Stimulated activated CD8-positive, alpha-beta memory T cell treated with anti-CD3 and anti-CD28 coated beads, Interleukin-7, amount 100 ng/mL, for 4 hours (primary cell): ENCODE results near the gene CTNND2.

ENCODE experiments used
- DNase-seq, 2 donors: peaks; one replicate each; pipeline ENCODE4 v3.0.0-alpha.2; 2020; ENCODE audit warnings: low read depth in 2 of 2

The CTNND2 gene

DNA sequence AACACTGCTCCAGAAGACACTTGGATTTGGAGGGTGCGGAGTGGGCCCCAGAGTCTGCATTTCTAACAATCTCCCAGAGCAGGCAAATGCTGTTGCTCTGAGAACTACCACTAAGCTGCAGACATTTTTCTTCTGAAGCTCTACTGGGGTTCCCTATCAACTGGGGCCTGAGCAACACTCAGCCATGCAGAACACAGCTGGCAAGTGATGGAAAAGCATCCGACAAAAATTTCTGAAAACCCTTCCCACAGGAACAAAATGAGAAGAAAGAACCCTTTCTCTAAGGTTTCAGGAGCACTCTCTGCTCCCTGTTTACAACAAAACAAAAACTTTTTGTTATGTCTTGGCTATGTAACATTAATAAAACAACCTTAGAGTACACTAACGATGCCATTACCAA is 516.9 kb downstream of the CTNND2 start:
- no peak for DNase-seq

DNA sequence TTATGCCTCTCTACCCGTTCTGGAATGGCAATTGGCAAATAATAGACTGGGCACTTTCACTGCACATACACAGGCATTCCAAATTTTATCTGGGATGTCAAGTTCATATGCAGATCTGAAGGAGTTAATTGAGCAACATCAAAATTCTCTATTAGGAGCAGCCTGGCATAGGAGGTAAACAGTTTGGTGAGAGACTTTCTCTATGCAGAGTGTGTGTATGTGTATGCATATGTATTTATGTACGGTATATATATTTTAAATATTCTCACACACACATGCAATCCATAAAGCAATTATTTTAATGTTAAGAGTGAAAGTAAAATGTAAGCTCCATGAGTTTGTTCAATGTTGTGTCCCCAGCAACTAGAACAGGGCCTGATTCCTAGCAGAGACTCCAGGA is 517.8 kb downstream of the CTNND2 start:
- DNase-seq, result no peak

- DNase-seq, result no peak
Observed at GRCh38 chr5:11385901-11386293, 518.3 kb downstream of the CTNND2 start.

DNA sequence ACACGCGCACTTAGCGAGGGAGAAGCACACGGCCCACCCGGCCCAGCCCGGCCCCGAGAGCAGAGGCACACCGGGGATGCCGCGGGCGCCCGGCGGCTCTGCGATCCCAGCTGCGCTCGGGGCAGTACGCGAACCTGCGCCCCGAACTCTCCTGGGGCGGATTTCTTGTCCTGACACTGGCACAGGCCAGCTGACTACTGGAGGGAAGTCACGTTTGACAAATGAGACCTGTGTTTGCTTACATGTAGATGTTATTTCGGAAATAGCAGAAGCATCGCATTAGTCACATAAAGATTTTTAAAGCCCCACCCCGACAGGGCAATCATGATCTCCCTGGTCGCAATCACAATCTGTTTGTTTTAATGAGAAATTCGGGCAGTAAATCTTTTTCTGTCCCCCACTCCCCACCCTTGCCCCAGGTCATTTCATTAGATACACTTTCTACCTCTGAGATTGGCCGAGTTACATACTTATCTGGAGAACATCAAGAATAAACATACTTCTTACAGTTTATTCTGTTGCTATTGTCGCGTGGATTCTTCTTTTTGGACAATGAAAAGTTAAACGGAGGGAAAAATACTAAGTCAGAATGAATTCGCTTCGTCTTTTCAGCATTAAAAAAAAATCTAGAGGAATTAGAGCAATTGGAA is 518.9 kb downstream of the CTNND2 start:
- DNase-seq, result no peak

- no peak for DNase-seq
Observed at GRCh38 chr5:11384441-11385250, 519.6 kb downstream of the CTNND2 start.

- no peak for DNase-seq
Observed at GRCh38 chr5:11383506-11384095, 520.6 kb downstream of the CTNND2 start.

GRCh38 chr5:11378461-11378860 is 525.8 kb downstream of the CTNND2 start:
- DNase-seq, result no peak

DNA sequence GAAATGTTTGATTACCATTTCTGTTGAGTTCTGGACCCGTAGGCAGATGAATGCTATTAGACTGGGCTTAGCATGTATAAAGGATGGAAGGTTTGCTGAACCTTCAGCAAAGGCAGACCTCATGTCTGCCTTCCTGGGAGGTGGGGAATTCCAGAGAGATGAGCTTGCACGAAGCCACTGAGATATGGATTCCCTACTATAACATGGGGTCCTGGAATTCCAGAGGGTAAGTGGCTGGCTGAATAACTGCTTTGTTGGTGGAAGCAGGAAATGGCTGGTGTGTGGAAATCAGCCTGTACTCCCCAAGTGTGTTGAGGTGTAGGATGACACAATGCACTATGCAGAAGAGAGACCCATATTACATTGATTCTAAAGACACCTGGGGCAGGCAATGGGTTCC is 526.4 kb downstream of the CTNND2 start:
- DNase-seq, result no peak

- no peak for DNase-seq
Observed at GRCh38 chr5:11372191-11372590, 532.1 kb downstream of the CTNND2 start.

GRCh38 chr5:11371021-11371420 is 533.2 kb downstream of the CTNND2 start:
- no peak for DNase-seq

DNA sequence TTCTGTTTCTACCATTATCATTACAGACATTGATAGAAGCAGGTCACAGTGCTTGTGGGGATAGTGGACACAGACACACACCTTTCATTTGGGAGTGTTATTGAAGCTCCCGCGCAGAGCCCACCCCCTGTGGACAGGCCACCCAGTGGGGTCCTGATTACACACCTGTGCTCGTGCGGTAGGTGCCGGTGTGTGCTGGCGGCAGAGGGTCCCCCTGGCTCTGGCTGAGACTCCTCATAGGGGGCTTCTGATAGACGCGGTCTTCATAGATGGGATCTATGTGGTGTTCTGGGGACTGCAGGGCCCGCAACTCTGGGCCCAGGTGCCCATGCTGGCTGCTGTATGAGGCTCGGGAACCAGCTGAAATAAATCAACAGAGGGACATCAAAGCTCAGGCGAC is 539.7 kb downstream of the CTNND2 start:
- DNase-seq, result no peak

DNA sequence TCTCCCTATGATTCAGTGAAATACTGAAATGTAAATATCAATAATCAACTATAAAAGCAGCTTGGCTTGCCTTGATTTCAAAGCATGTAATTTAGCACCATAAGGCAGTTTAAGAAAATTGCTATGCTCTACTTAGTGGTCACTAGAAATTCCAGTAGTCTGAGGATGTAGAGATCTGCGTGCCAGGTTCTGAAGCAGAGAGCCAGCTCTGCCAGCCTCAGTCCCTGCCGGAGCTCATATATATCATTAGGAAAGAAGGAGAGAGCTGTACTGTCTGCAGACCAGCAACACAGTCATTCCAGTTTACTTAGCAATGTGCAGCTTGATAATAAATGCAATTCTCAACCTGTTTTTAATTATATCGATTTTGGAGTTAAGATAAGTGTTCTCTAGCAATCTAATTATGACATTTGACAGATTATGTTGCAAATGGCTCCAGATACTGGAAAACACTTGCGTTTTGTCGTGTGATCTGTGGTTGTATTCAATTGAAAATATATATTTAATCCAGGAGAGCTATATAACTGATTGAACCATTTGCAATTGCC is 540.5 kb downstream of the CTNND2 start:
- no peak for DNase-seq

DNA sequence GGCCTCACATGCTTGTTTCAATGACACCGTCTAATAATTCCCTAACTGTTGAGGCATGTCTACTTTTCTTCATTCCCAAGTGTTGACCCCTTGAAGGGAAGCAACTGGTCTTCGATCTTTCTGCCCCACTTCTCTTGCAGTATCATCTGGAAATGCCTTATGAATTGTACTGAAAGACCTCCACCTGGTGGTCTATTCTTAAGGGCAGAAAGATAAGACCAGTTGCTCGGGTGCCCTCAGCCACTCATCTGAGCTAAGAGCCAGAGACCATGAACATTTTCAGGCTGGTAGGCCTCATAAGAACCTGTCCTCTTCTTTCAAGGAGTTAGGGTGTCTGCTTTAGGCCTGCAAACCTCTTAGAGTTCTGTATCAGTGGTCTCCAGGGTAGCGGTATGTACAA is 542.5 kb downstream of the CTNND2 start:
- no peak for DNase-seq

DNA sequence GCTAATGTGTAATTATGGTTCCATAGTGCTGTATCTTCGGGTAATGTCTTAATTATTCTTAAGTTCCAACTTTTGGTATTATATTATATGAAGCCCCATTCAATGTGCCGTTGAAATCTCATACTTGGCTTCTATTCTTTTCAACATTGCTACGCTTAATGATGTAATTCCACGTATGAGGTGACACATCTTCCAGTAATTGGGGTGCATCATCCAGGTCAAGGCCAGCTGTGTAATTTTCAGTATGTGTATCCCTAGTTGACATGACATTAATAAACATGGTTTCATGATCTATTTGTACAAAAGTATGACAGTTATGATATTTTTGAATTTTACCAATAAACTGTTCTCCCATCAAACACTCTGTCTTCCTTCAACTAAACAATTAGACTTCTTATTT is 546.3 kb downstream of the CTNND2 start:
- no peak for DNase-seq

- DNase-seq, result no peak
Observed at GRCh38 chr5:11355491-11355890, 548.8 kb downstream of the CTNND2 start.

DNA sequence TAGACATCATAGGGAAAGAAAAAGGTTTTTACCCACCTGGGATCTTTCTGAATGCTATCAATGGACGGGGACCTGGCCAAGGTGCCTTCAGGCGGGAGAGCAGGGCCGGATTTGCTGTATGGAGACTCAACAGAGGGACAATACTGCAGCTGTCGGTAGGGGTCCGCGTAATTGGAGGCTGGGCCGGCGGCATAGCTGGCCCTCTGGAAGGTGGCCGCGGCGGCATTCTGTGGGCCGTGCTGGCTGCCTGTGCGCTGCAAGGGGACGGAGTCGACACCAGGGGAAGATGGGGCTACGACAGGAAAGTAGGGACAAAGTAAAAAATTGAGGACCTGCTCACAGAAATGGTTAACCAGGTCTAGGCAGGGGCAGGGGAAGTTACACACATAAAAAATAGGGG is 557.9 kb downstream of the CTNND2 start:
- no peak for DNase-seq

DNA sequence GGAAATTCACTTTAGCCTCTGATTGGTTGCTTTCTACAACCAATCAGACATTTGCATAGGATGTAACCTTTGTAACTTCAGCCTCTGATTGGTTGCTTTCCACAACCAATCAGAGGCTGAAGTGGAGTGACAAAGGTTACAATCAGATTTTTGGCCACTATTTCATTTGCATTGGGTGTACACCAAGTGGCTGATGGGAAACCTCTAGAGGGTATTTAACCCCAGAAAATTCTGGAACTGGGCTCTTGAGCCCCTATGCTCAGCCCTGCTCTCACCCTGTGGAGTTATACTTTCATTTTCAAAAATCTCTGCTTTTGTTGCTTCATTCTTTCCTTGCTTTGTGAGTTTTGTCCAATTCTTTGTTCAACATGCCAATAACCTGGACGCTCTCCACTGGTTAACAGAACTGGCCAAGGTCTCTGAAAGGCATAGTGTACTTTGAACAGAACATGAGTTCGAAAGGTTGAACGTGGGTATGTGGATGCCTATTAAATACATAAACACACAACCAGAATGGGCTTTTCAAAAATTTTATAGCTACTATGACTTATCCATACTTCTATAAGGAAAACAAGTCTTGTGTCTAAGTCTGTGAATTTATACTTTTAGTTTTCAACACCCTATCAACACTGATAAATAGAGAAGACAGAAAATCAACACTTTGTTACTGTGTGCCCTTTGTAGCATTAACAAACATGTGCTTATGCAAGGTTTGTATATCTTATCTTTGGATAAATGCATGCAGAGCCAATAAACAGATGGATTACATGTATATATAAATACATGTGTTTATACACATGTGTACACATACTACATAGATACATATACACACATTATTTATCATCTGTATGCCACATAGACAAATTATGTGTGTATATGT is 568.1 kb downstream of the CTNND2 start:
- DNase-seq, result no peak

DNA sequence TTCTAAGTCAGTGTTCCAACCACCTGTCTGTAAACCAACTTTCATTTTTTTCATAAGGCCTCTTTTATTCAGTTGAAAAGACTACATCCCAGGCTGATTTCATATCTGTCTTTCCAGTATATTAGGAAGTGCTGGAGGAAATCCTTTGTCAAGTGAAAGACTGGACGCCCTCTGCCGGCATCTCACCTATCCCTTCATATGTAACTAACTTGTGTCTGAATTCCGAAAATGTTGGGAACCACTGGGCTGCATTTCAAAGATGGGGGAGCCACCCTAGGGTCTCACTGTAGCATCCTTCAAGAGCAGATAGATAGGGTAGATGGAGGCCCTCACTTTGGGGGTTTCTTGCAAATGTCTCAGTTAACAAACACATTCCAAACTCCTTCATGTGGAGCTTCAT is 569.8 kb downstream of the CTNND2 start:
- no peak for DNase-seq

GRCh38 chr5:11329679-11330078 is 574.6 kb downstream of the CTNND2 start:
- no peak for DNase-seq

GRCh38 chr5:11324521-11325289 is 579.5 kb downstream of the CTNND2 start:
- no peak for DNase-seq

GRCh38 chr5:11323761-11324160 is 580.5 kb downstream of the CTNND2 start:
- DNase-seq, result no peak
